ENCODE measurements around the gene RPN2. TPM values are rescaled to one million over a fixed set of nuclear protein-coding genes. Genes with fewer than 3 reads are reported as not detected.

Gene RPN2
- total RNA-seq, 1 donor from 2014 or later: 156 TPM

- no peaks in the 10 kb centered on the region for H3K36me3 Mint-ChIP-seq (ENCODE audit: unreplicated experiment)
- peaks cover 3% of the 10 kb centered on the region for H3K27me3 Mint-ChIP-seq (ENCODE audit: unreplicated experiment)
- no peaks in the 10 kb centered on the region for H3K4me1 Mint-ChIP-seq (ENCODE audit: low read depth, unreplicated experiment)
- no peak for DNase-seq
- no peak overlapping the region for H3K27ac Mint-ChIP-seq (ENCODE audit: unreplicated experiment)
- TF ChIP-seq CTCF (IDR thresholded peaks at IDR 0.05; ENCODE audit: partially characterized antibody, unreplicated experiment): no peak
- no peak overlapping the region for H3K4me3 Mint-ChIP-seq (ENCODE audit: unreplicated experiment)
- no peaks in the 10 kb centered on the region for H3K9me3 Mint-ChIP-seq (ENCODE audit: unreplicated experiment)
Measured at GRCh38 chr20:37162646-37163045, 16.5 kb upstream of the RPN2 start.

GRCh38 chr20:37163832-37164554, 15.1 kb upstream of the RPN2 start:
- no peak overlapping the region for H3K27ac Mint-ChIP-seq (ENCODE audit: unreplicated experiment)
- H3K4me3 Mint-ChIP-seq (ENCODE audit: unreplicated experiment): no peak overlapping the region
- no peaks in the 10 kb centered on the region for H3K4me1 Mint-ChIP-seq (ENCODE audit: low read depth, unreplicated experiment)
- DNase-seq: no peak
- H3K9me3 Mint-ChIP-seq (ENCODE audit: unreplicated experiment): peaks cover 2% of the 10 kb centered on the region
- no peak for TF ChIP-seq CTCF (IDR thresholded peaks at IDR 0.05; ENCODE audit: partially characterized antibody, unreplicated experiment)
- H3K36me3 Mint-ChIP-seq (ENCODE audit: unreplicated experiment): no peaks in the 10 kb centered on the region
- H3K27me3 Mint-ChIP-seq (ENCODE audit: unreplicated experiment): peaks cover 3% of the 10 kb centered on the region

DNA sequence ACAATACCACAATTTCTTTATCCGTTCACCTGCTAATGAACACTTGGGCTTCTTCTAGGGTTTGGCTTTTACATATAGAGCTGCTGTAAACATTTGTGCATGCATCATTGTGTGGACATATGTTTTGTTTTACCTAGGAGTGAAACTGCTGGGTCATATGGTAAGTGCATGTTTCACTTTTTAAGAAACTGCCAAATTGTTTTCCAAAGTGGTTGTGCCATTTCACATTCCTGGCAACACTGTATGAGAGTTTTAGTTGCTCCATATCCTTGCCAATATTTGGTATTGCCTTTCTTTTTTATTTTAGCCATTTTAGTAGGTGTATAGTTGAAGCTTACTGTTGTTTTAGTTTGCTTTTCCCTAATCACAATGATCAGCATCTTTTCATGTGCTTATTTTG, 14.1 kb upstream of the RPN2 start:
- no peak for DNase-seq
- Mint-ChIP-seq H3K4me3 (ENCODE audit: unreplicated experiment) (no peak overlapping the region), H3K27me3 (ENCODE audit: unreplicated experiment) (peaks cover 3% of the 10 kb centered on the region), H3K9me3 (ENCODE audit: unreplicated experiment) (peaks cover 2% of the 10 kb centered on the region), H3K4me1 (ENCODE audit: low read depth, unreplicated experiment) (no peaks in the 10 kb centered on the region), H3K27ac (ENCODE audit: unreplicated experiment) (no peak overlapping the region), H3K36me3 (ENCODE audit: unreplicated experiment) (no peaks in the 10 kb centered on the region)
- no peak for TF ChIP-seq CTCF (IDR thresholded peaks at IDR 0.05; ENCODE audit: partially characterized antibody, unreplicated experiment)

GRCh38 chr20:37166867-37167266, 12.3 kb upstream of the RPN2 start:
- no peak overlapping the region for H3K27ac Mint-ChIP-seq (ENCODE audit: unreplicated experiment)
- peaks cover 2% of the 10 kb centered on the region for H3K9me3 Mint-ChIP-seq (ENCODE audit: unreplicated experiment)
- no peak for DNase-seq
- TF ChIP-seq CTCF (IDR thresholded peaks at IDR 0.05; ENCODE audit: partially characterized antibody, unreplicated experiment): no peak
- H3K27me3 Mint-ChIP-seq (ENCODE audit: unreplicated experiment): peaks cover 3% of the 10 kb centered on the region
- no peaks in the 10 kb centered on the region for H3K36me3 Mint-ChIP-seq (ENCODE audit: unreplicated experiment)
- H3K4me1 Mint-ChIP-seq (ENCODE audit: low read depth, unreplicated experiment): no peaks in the 10 kb centered on the region
- H3K4me3 Mint-ChIP-seq (ENCODE audit: unreplicated experiment): no peak overlapping the region

GRCh38 chr20:37172836-37173235, 6.3 kb upstream of the RPN2 start:
- H3K36me3 Mint-ChIP-seq (ENCODE audit: unreplicated experiment): no peaks in the 10 kb centered on the region
- TF ChIP-seq CTCF (IDR thresholded peaks at IDR 0.05; ENCODE audit: partially characterized antibody, unreplicated experiment): no peak
- no peaks in the 10 kb centered on the region for H3K27me3 Mint-ChIP-seq (ENCODE audit: unreplicated experiment)
- H3K4me3 Mint-ChIP-seq (ENCODE audit: unreplicated experiment): no peak overlapping the region
- no peak overlapping the region for H3K27ac Mint-ChIP-seq (ENCODE audit: unreplicated experiment)
- peaks cover 4% of the 10 kb centered on the region for H3K9me3 Mint-ChIP-seq (ENCODE audit: unreplicated experiment)
- H3K4me1 Mint-ChIP-seq (ENCODE audit: low read depth, unreplicated experiment): no peaks in the 10 kb centered on the region
- DNase-seq: no peak

Measured in glutamatergic neuron (in vitro differentiated cells).